8988T (cell line): ENCODE data around the gene LZIC.

ENCODE experiments used
- DNase-seq: peaks from one replicate; pipeline ENCODE4 v3.0.0; 2011

The LZIC gene

DNA sequence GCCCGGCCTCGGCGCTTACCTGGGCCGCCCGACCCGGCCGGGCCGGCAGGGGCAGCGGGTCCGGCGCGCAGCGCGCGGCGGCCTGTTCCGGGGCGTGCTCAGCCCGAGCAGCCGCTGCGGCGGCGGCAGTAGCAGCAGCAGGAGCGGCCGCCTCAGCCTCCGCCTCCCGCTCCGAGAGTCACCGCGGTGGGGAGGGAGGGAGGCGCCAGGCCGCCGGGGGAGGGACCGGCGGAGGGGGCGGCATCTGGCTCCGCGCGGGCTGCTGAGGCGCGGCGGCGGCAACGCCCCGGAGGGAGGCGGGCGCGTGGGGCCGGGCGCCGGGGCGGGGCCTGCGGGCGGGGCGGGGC, 33.1 kb downstream of the LZIC start, which contains the start of gene CTNNBIP1:
Gene CTNNBIP1, minus strand, starts transcription at position 194 of the 347 bp plus-strand sequence. CDS start 38,205 bp downstream, outside the sequence.
- DNase-seq = peak; percentile 70

DNA sequence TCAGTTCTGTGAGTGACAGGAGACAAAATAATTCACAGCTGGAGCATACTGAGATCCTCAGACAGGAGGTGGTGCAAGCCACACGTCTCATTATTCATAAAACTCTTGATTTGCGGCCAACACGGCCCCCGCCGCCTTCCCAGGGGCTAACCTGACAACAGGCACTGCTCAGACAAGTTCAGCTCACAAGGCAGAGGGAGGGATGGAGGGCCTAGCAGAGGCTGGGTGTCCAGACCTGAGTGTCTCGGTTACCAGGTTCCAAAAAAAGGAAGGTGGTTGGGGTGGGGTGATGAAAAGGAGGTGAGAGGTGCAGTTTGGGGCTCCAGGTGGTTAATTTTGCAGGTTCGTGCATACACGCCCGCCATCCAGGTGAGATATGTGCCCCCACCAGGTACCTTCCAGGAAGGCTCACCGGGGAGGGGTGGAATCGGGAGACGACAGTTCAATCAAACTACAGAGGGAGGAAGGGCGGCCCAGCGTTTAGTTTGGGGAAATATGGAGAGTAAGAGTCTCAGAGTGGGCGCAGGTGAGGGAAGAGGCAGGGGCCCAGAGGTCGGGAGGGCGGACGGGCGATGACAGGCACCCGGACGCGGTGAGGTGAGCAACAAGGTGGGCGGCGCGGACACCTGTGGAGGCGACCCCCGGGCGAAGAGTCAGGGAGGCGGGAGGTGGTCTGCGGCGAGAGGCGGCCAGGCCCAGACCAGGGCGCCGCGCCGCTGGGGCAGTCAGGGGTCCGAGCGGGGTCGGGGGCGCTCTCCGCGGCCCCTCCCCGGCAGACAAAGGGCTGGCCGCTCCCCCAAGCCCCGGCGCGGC, 33.8 kb downstream of the LZIC start:
- no peak for DNase-seq

DNA sequence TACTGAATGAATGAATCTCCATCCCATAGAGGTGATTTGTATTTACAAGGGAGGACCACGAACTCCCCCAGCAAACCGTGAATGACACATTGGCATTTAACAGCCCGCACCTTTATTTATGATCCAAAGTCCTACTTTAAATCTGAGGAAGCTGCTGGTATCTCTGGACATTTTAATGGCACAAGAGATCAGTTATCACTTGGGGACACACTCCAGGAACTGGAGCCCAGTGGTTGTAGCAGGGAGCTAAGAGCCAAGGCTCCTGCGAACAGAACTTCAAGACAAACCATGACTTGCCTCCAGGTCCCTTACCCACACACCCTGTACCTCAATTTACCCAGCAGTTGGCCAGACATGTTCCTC, 34.3 kb downstream of the LZIC start:
- DNase-seq = no peak

DNA sequence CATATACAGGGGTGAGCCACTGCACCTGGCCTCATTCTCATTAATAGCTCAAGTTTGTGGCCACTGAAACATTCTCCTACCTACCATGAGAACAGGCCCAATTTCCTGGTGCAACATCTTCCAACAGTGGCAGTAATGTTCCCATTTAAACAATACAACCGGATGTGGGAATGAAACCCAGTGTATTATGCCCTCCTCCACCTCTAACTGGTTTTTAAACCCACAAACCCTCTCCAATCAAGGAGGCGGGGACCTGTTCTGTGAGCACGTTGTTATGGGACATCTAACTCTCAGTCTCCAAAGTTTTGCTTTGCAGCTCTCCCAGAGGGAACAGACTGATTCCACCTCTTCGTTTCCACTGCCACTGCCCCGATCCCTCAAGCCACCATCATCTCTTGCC, 35.8 kb downstream of the LZIC start:
- DNase-seq = no peak

DNA sequence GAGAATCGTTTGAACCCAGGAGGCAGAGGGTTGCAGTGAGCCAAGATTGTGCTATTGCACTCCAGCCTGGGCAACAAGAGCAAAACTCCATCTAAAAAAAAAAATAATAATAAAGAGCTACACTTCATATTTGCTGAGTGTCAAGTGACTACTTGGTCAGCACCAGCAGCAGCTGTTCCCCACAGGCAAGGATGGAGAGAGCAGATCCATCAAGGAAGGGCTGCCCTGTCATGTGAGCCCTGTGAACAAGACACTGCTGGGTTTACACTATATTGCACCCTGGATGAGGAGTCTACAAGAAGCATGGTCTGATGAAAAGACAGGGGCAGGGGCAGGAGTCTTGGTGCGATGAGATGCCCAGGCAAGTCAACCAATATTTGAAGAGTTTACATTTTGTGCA, 36.7 kb downstream of the LZIC start:
- DNase-seq = no peak

DNA sequence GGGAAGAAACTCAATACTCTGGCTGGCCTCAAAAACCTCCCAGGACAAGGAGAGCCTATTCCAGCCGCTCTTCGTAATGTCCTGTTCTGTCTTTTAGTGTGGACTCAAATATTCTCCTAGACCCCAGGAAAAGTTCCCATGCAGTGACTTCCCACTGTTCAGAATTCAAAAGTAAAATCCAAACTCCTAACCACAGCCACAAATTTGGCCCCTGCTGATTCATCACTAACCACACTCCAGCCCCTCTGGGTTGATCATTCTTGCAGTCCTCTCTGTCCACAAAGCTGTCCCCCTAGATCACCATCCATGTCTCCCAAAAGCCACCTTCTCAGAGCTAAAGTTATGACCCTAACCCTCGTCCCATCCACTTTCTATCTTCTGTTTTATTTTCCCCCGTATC, 38.2 kb downstream of the LZIC start:
- no peak for DNase-seq

DNA sequence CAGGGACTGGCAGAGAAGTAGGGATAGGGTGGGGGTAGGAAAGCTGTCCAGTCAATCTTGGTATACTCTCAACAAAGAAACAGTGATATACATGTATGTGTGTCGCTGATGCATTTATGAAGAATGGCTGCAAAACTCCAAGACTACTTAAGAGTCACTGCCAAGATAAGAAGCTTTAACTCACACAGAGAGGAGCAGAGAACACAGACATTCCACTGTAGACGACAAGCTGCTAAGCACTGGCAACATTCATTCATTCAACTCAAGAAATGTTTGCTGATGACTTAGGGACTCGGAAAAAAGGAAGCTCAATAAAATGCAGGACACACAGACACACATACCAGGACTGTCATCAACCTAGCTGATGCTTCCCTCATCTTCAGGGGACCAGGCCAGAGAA, 38.6 kb downstream of the LZIC start:
- no peak for DNase-seq

DNA sequence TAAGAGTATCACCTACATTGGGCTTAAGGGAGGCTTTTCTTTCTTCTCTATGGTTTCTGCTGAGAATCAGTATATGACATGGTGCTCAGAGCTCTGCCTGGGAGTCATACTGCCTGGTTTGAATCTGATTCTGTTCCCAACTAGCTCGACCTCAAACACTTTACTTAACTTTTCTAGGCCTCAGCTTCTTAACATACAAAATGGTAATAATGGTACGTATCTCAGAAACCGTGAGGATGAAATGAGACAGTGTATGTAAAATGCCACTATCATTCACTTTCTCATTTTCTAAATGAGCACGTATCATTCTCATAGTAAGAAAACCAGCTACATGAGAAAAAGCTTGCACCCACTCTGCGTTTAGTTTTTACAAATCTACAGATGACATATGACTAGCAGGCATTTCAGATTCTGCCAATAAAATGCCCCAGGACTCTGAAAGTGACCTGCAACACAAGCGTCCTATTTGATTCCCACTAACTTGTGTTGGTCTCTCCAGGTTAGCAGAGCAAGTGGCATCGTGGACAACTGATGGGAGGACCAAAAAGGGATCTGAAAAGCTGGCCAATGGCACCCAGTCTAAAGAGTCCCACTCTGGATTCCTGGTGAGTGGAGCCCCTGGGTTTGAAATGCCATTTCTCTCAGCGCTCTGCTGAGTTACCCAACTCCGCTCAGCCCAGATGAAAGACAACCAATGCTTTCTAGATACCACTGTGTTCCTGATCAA, 39.2 kb downstream of the LZIC start:
- DNase-seq = no peak

DNA sequence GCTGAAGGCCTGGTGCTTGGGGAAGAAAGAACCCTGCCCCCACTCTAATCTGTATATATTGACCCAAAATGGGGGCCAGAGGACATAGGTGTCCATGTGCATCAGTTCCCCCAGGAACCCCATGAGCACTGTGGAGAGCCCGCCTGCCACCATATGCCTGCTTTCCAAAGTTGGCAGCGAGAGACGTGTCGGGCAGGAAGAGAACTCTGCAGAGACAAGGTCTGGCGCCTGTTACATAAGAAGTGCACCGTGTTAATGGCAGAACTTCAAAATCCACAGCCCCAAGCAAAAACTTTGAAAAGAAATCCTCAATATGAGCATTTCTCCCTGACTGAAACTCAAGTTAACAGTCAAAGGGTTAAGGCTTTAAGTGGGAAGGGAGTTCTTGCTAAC, 41.1 kb downstream of the LZIC start:
- no peak for DNase-seq

DNA sequence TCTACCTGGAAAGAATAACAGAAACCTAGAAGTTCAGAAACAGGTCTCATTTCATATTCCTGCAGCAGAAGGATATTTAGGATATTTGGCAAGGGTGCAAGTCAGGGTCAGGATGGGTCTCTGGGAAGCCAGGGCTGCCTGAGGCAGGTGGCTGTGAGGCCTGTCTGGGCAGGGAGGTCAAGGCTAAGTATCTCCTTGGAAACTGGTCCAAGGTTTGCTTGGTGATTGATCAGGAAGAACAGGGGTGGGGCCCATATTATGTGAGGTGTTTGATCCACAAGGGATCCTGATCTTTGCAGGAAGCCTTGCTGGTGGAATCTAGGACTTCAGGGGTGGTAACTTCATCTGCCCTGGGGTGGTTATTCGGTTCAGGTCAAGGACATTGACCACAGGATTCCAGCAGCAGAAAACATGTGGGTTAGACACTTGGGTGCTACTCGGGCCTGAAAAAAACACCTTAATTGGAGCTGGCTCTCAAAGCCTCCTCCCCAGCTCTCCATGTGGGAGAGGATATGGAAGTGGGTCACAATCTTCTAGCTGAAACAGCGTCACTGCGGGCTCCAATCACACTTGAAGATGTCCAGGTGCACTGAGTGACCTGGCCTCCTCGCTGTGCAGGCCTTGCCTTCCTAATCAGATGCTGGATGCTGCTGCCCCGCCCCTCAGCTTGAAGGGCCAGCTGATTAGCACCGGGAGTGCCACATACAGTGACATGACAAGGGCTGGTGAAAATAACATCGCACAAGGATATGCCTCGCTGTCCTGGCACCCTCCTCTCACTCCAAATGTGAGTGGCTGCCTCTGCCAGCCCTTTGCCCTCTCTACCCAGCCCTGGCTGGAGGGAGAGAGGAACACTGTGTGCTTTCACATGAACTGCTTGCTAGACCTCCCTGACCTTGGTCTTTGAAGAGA, 41.8 kb downstream of the LZIC start:
- DNase-seq = no peak

DNA sequence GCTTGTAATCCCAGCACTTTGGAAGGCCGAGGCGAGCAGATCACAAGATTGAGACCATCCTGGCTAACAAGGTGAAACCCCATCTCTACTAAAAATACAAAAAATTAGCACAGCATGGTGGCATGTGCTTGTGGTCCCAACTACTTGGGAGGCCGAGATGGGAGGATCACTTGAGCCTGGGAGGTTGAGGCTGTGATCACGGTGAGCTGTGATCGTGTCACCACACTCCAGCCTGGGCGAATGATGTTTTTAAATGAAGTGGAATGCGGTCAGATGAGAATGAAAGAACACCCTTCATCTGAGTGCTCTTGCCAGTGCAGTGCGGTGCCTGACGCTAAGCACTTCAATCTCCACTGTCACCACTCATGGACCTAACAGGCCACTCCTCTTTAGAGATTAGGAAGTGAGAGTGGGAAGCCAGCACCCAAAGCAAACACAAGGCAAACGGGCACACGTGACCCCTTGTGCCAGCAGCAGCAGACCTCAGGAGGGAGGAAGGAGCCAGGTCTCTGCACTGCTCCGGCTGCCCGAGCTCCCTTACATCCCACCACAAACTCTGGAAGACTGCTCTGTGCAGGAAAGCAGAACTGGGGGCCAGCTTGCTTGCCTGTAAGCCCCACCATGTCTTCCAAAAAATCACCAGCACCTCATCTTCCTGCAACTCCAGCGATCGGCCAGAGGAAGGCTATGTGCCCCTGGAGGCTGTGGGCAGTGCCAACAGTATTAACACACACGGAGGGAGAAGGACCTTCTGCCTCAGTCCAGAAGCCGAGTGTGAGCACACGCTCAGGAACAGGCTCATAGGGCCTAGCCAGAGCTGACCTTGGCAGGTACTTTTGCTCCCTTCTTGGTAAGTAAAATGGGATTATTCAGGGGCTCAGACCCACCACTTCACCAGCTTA, 42.8 kb downstream of the LZIC start:
- no peak for DNase-seq

DNA sequence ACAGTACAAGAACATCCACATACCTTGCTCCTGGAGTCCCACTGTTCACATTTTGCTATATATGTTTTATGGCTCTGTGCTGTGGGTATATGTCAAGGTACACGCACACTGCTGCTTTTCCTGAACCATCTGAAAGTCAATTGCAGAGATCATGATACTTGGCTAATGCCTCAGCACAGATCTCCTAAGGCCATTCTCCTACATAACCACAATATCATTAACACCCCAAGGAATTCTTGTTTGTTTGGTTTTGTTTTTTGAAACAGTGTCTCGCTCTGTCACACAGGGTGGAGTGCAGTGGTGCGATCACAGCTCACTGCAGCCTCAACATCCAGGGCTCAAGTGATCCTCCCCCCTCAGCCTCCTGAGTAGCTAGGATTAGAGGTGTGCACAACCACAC, 49.1 kb downstream of the LZIC start:
- no peak for DNase-seq

DNA sequence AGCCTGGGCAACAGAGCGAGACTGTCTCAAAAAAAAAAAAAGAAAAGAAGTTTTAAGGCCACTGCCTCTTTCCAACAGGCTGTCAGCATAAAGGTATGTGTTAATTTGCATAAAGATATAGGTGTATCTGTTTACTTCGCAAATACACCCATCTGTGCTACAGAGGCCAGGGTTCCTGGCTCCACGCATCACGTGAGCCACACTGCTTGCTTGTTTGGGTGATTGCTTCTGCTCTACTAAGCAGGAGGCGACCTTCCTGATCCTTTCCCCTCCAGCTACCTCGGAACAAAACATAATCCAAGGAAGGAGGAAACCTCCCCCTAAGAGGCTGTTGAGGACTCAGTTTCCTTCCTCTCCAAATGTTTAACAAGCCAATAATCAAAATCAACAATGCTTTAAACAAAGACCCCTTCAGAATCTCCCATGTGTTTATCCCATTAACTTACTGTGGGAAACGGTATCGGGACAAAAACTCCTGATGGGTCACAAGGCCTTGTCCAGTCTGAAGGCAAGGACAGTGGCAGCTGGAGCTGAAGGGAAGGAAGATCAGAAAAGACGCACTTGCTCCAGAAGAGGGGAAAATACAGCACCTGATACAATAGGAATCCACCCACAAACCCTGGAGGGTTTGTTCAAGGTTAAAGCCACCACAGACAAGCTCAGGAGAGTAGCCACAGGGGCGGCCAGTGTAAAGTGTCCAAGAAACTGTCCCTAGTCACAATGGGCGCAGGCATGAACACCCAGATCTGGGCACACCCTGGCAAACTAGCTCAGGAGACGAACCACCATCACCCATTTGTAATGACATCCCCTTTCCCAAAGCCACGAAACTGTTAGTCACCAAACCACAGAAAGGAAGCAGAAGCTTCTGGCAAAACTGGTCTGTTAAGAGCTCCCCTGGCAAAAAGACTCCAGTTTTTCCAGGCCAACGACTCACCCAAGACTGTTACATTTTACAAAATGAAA, 50.3 kb downstream of the LZIC start:
- no peak for DNase-seq

DNA sequence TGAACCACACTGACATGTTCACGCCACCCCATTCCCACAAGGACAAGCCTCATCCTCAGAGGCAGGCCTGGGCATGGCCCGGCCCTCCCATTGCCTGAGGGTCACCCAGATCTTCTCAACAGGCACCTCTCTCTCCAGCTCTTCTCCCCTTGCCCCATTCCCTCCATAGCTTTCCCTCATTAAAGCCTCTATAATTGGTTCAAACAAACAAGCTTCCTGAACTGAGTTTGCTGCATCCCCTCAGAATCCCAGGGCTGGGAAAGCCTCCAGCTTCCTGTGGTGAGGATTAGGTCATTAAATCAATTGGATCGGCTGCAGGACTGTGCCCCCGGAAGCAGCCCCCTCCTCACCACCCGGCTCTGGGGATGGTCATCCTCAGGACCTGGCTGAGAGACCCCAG, 52.0 kb downstream of the LZIC start:
- no peak for DNase-seq

DNA sequence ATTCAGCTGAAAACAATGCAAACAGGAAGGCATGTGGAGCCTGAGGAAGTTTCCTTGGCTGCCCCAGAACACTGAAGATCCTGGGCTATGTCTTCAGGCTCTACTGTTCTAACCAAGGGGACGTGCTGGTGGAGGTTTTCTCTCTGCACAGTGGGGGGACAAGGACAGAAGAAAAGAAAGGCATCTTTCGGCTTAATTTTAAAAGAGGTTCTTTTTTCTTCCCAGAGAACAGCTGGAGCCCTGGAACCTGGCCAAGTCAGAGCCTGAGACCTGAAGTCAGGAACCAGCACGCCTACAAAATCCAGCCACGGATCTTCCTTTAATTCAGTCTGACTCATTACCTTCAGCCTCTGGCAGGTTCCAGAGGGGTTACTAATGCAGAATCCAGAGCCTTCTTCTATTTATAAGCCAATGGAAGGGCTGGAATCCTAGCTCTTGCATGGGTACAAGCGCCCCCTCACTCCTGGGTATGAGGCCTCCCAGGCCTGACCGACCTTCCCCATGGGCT, 52.9 kb downstream of the LZIC start:
- DNase-seq = peak; percentile 49

DNA sequence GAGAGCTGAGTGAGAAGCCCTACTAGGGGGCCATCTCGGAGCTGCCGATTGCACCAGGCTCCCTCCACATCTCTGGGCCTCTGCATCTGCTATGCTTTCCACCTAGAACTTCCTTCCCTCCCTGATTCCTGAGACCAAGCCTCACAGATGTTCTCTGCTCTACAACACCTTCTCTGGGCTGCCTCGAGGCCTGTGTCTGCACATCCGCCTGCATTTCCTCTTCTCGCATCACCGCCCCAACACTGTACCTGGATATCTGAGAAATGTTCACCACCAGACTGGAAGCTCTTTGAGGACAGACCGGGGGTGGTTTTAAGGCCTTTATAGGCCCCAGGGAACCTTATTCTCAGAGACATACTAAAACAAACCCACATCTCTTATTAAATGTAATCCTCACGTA, 53.8 kb downstream of the LZIC start:
- DNase-seq = no peak

DNA sequence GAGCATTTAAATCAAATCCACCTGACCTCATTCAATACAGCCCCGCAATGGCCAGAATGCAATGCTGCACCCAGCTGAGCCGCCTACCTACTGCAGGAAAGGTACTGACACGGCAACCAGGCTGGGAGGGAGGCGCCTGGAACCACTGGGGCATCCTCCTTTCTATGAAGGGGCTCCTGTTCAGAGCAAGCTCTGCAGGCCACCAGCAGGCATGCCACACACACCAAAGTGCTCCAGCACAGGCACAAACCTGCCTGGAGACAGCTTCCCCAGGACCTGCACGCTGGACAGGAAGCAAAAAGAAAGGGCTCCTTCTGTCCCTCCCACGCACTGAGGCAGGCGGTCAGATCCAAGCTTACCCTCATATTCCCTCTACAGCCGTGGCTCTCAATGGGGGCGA, 54.3 kb downstream of the LZIC start:
- DNase-seq = no peak

DNA sequence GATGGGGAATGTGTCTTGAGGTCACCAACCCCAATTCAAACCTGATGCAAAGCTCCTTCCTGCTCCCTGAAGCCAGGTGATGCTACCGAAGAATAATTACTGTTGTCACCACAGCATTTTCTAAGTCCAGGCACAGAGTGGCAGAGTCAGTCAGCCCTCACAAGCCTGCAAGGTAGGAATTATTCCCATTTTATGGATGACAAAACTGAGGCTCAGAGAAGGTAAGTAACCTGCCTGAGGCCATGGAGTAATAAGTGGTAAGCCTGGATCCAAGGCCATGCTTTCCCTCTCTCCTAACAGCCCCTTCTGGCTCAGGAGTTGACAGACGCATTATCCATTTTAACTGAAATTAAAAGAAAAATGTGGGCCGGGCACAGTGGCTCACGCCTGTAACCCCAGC, 56.1 kb downstream of the LZIC start:
- no peak for DNase-seq

DNA sequence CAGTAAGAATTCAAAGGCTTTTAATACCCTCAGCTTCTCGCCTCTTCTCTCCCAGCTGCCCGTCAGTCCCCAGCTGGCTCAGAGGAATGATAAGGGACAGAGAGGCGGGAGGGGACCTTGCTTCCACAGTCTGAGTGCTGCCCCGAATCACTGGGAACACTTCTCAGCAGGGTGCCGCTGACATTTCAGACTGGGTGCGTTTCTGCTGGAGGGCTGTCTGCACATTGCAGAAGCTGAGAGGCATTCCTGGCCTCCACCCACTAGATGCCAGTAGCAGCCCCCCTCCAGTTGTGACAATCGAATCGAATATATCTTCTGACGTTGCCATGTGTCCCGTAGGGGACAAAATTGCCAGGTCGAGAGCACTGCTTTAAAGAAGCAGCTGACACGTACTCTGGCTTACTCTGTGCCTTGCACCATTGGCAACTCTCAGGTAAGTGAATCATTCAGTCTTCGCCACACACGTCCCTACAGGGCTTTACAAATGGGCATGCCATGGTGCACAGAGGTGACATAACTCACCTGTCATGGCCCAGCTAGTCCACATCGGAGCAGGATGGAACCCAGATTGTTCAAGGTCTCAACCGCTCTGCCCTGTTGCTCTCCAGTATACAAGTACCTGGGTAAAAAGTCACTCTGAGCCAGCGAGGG, 57.0 kb downstream of the LZIC start:
- DNase-seq = peak; percentile 42

DNA sequence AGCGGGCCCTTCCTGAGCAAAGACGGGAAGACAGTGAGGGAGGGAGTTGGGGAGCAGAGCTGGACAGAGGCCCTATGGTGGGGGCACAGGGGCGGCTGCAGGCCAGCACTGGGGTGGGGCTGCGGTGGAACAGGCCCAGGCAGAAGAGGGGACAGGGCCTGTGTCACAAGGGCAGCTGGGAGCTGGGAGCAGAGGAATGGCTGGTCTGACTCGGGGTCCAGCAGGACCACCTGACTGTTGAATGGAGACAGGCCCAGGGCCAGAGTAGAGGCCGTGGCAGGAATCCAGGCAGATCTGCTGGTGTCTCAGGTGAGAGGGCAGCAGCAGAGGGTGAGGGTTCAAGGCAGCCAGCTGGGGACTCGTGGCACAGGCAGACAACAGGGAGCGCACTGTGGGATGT, 58.4 kb downstream of the LZIC start:
- DNase-seq = no peak
